Measurements from ENCODE around the gene FBXW7.

Gene FBXW7

DNA sequence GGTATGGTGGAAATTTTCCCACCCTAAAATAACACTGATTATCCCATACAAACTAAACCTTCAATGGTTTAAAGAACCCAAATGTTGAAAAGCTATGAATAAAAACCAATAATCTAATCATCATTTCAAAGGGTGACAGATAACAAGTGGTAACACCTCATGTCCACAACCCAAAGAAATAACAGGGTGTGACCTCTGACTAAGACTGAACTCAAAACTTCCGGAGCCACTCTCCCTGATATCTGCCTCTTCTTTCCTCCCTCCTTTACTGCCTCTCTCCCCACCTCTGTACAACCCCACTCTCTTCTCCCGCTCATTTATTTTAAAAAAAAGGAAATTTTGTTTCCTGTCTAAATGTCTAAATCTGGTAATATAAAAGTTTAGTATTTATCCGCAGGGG lies 11.5 kb downstream of the FBXW7 start (continued):
- TF ChIP-seq CSRNP3 (CRISPR knock-in tag; IDR thresholded peaks at IDR 0.05), result no peak
- no peak for TF ChIP-seq POU6F1 (CRISPR knock-in tag; IDR thresholded peaks at IDR 0.05; ENCODE audit: borderline replicate concordance, low read depth)
- no peak for TF ChIP-seq GLIS3 (CRISPR knock-in tag; IDR thresholded peaks at IDR 0.05)
- TF ChIP-seq ESRRG (CRISPR knock-in tag; IDR thresholded peaks at IDR 0.05), result no peak
- no peak for TF ChIP-seq TSHZ2 (CRISPR knock-in tag; IDR thresholded peaks at IDR 0.05)
- no peak for TF ChIP-seq ISL1 (CRISPR knock-in tag; IDR thresholded peaks at IDR 0.05)
- no peak for TF ChIP-seq RARB (CRISPR knock-in tag; IDR thresholded peaks at IDR 0.05)
- no peak for TF ChIP-seq ZFP30 (CRISPR knock-in tag; IDR thresholded peaks at IDR 0.05)
- no peak for TF ChIP-seq OSR1 (CRISPR knock-in tag; IDR thresholded peaks at IDR 0.05)

- no peak for ATAC-seq
- TF ChIP-seq PPARA (CRISPR knock-in tag; IDR thresholded peaks at IDR 0.05; ENCODE audit: borderline replicate concordance), result no peak
- no peak for TF ChIP-seq BACH2 (CRISPR knock-in tag; IDR thresholded peaks at IDR 0.05; ENCODE audit: borderline replicate concordance)
- TF ChIP-seq ZC3H10 (CRISPR knock-in tag; IDR thresholded peaks at IDR 0.05), result no peak
- no peak for TF ChIP-seq CSRNP3 (CRISPR knock-in tag; IDR thresholded peaks at IDR 0.05)
- TF ChIP-seq ZFP30 (CRISPR knock-in tag; IDR thresholded peaks at IDR 0.05), result no peak
- TF ChIP-seq ZNF70 (CRISPR knock-in tag; IDR thresholded peaks at IDR 0.05), result no peak
- no peak for TF ChIP-seq SNAI2 (CRISPR knock-in tag; IDR thresholded peaks at IDR 0.05)
- no peak for TF ChIP-seq ESRRG (CRISPR knock-in tag; IDR thresholded peaks at IDR 0.05)
- TF ChIP-seq OSR1 (CRISPR knock-in tag; IDR thresholded peaks at IDR 0.05), result no peak
- no peak for TF ChIP-seq ARNTL (CRISPR knock-in tag; IDR thresholded peaks at IDR 0.05; ENCODE audit: borderline replicate concordance, low read depth)
These were observed 12.2 kb downstream of the FBXW7 start for GRCh38 chr4:152523731-152524130.

GRCh38 chr4:152522754-152523153 lies 13.1 kb downstream of the FBXW7 start:
- no peak for ATAC-seq
- no peak for TF ChIP-seq GLIS3 (CRISPR knock-in tag; IDR thresholded peaks at IDR 0.05)
- TF ChIP-seq ZNF70 (CRISPR knock-in tag; IDR thresholded peaks at IDR 0.05), result no peak
- TF ChIP-seq TCF4 (CRISPR knock-in tag; IDR thresholded peaks at IDR 0.05; ENCODE audit: borderline replicate concordance), result no peak
- TF ChIP-seq PPARA (CRISPR knock-in tag; IDR thresholded peaks at IDR 0.05; ENCODE audit: borderline replicate concordance), result no peak
- no peak for TF ChIP-seq POU6F1 (CRISPR knock-in tag; IDR thresholded peaks at IDR 0.05; ENCODE audit: borderline replicate concordance, low read depth)
- TF ChIP-seq ARNTL (CRISPR knock-in tag; IDR thresholded peaks at IDR 0.05; ENCODE audit: borderline replicate concordance, low read depth), result no peak
- TF ChIP-seq ZFP30 (CRISPR knock-in tag; IDR thresholded peaks at IDR 0.05), result no peak
- no peak for TF ChIP-seq TOX (CRISPR knock-in tag; IDR thresholded peaks at IDR 0.05; ENCODE audit: borderline replicate concordance)
- TF ChIP-seq OSR1 (CRISPR knock-in tag; IDR thresholded peaks at IDR 0.05), result no peak
- TF ChIP-seq CSRNP3 (CRISPR knock-in tag; IDR thresholded peaks at IDR 0.05), result no peak
- no peak for TF ChIP-seq ZNF565 (CRISPR knock-in tag; conservative IDR thresholded peaks at IDR 0.05; ENCODE audit: low read depth)
- TF ChIP-seq ZC3H10 (CRISPR knock-in tag; IDR thresholded peaks at IDR 0.05), result no peak
- no peak for TF ChIP-seq ISL1 (CRISPR knock-in tag; IDR thresholded peaks at IDR 0.05)
- no peak for TF ChIP-seq SNAI2 (CRISPR knock-in tag; IDR thresholded peaks at IDR 0.05)
- TF ChIP-seq ZFP3 (CRISPR knock-in tag; IDR thresholded peaks at IDR 0.05), result no peak
